HepG2 (cell line): ENCODE measurements around the gene CHST13. TPM values are rescaled to one million over a fixed set of nuclear protein-coding genes. Genes with fewer than 3 reads are reported as not detected.

Source experiments
- ARHGAP35 ChIP-seq: sonication (generic); formaldehyde crosslinking; IDR thresholded peaks from 2 replicates; pipeline ENCODE4 v1.9.0; 2022; ENCODE audit warnings: mild to moderate bottlenecking, inconsistent platforms, moderate library complexity, missing genetic modification reagents, borderline replicate concordance
- ATF7-NPFF ChIP-seq: sonication (generic); formaldehyde crosslinking; IDR thresholded peaks from 2 replicates; pipeline ENCODE4 v1.8.1; 2023; ENCODE audit warnings: mild to moderate bottlenecking, low read depth, missing genetic modification reagents, moderate library complexity
- DPF2 ChIP-seq: sonication (generic); formaldehyde crosslinking; IDR thresholded peaks from 2 replicates; pipeline ENCODE4 v1.4.0; 2020; ENCODE audit warnings: mild to moderate bottlenecking, low read depth, missing genetic modification reagents, borderline replicate concordance
- DR1 ChIP-seq: sonication (generic); formaldehyde crosslinking; IDR thresholded peaks from 2 replicates; pipeline ENCODE4 v1.8.0; 2021; ENCODE audit warnings: mild to moderate bottlenecking, missing genetic modification reagents, inconsistent platforms
- DRAP1 ChIP-seq: IDR thresholded peaks from 2 replicates; pipeline ENCODE4 v1.6.1; 2016; ENCODE audit warnings: missing genetic modification reagents, missing compliant biosample characterization
- JARID2 ChIP-seq: sonication (generic); formaldehyde crosslinking; IDR thresholded peaks from 2 replicates; pipeline ENCODE4 v1.8.1; 2023; ENCODE audit warnings: missing genetic modification reagents, inconsistent platforms; ENCODE audit not compliant: insufficient replicate concordance
- KDM2A ChIP-seq: sonication (generic); formaldehyde crosslinking; IDR thresholded peaks from 2 replicates; pipeline ENCODE4 v1.4.0; 2020; ENCODE audit warnings: low read depth, missing genetic modification reagents, borderline replicate concordance
- KDM3A ChIP-seq: IDR thresholded peaks from 2 replicates; pipeline ENCODE4 v1.6.1; 2018; ENCODE audit warnings: low read depth, missing compliant biosample characterization
- KDM4B ChIP-seq: sonication (generic); formaldehyde crosslinking; IDR thresholded peaks from 2 replicates; pipeline ENCODE4 v1.4.0; 2020; ENCODE audit warnings: missing genetic modification reagents
- KDM5B ChIP-seq: sonication (generic); formaldehyde crosslinking; IDR thresholded peaks from 2 replicates; pipeline ENCODE4 v1.4.0; 2020; ENCODE audit warnings: missing genetic modification reagents, mild to moderate bottlenecking, borderline replicate concordance
- KDM6A ChIP-seq: IDR thresholded peaks from 2 replicates; pipeline ENCODE4 v1.6.1; 2016; ENCODE audit warnings: low read depth
- MEIS1 ChIP-seq: sonication (generic); formaldehyde crosslinking; IDR thresholded peaks from 2 replicates; pipeline ENCODE4 v1.9.0; 2021; ENCODE audit warnings: mild to moderate bottlenecking, missing genetic modification reagents, moderate library complexity, borderline replicate concordance
- MIER3 ChIP-seq: IDR thresholded peaks from 2 replicates; pipeline ENCODE4 v1.6.1; 2016; ENCODE audit warnings: missing compliant biosample characterization, borderline replicate concordance
- MTF1 ChIP-seq: sonication (generic); formaldehyde crosslinking; IDR thresholded peaks from 2 replicates; pipeline ENCODE4 v1.5.0; 2020; ENCODE audit warnings: missing genetic modification reagents
- NCOA2 ChIP-seq: sonication (generic); formaldehyde crosslinking; IDR thresholded peaks from 2 replicates; pipeline ENCODE4 v1.8.0; 2022; ENCODE audit warnings: inconsistent platforms
- NFKBIZ ChIP-seq: IDR thresholded peaks from 2 replicates; pipeline ENCODE4 v1.6.1; 2018; ENCODE audit warnings: missing genetic modification reagents, missing compliant biosample characterization
- RBFOX2 ChIP-seq: fragments of 200-400 bp; formaldehyde crosslinking; IDR thresholded peaks from 2 replicates; pipeline ENCODE4 v1.6.1; 2017; ENCODE audit warnings: low read depth, mild to moderate bottlenecking, low read length
- REPIN1 ChIP-seq: sonication (generic); formaldehyde crosslinking; IDR thresholded peaks from 2 replicates; pipeline ENCODE4 v1.8.0; 2022; ENCODE audit warnings: missing genetic modification reagents, low read depth, mild to moderate bottlenecking, borderline replicate concordance
- SMARCC2 ChIP-seq: fragments of 450-650 bp; IDR thresholded peaks from 2 replicates; pipeline ENCODE4 v1.6.1; 2017; ENCODE audit warnings: antibody characterized with exemption, mild to moderate bottlenecking
- SPEN ChIP-seq: sonication (generic); formaldehyde crosslinking; IDR thresholded peaks from 2 replicates; pipeline ENCODE4 v1.5.1; 2020; ENCODE audit warnings: low read depth, mild to moderate bottlenecking, missing genetic modification reagents
- TARDBP ChIP-seq: sonication (generic); formaldehyde crosslinking; IDR thresholded peaks from 2 replicates; pipeline ENCODE4 v1.8.0; 2022; ENCODE audit warnings: mild to moderate bottlenecking, missing genetic modification reagents
- TBP ChIP-seq: sonication (generic); formaldehyde crosslinking; IDR thresholded peaks from 2 replicates; pipeline ENCODE4 v1.5.0; 2020; ENCODE audit warnings: missing genetic modification reagents
- TP53 ChIP-seq: sonication (generic); formaldehyde crosslinking; conservative IDR thresholded peaks from 2 replicates; pipeline ENCODE4 v1.4.0; 2020; ENCODE audit warnings: missing genetic modification reagents
- ZFP90 ChIP-seq: sonication (generic); formaldehyde crosslinking; IDR thresholded peaks from 2 replicates; pipeline ENCODE4 v1.8.0; 2022; ENCODE audit warnings: missing genetic modification reagents, mild to moderate bottlenecking, inconsistent platforms, borderline replicate concordance
- ZGPAT ChIP-seq: IDR thresholded peaks from 2 replicates; pipeline ENCODE4 v1.6.1; 2016; ENCODE audit warnings: mild to moderate bottlenecking
- ZNF138 ChIP-seq: sonication (generic); formaldehyde crosslinking; IDR thresholded peaks from 2 replicates; pipeline ENCODE4 v1.5.0; 2020; ENCODE audit warnings: mild to moderate bottlenecking, low read depth, missing genetic modification reagents
- ZNF264 ChIP-seq: sonication (generic); formaldehyde crosslinking; IDR thresholded peaks from 2 replicates; pipeline ENCODE4 v1.4.0; 2020; ENCODE audit warnings: missing genetic modification reagents
- ZNF326 ChIP-seq: sonication (generic); formaldehyde crosslinking; IDR thresholded peaks from 2 replicates; pipeline ENCODE4 v1.4.0; 2020; ENCODE audit warnings: missing genetic modification reagents, borderline replicate concordance
- ZNF33A ChIP-seq: sonication (generic); formaldehyde crosslinking; IDR thresholded peaks from 2 replicates; pipeline ENCODE4 v1.5.1; 2020; ENCODE audit warnings: missing genetic modification reagents, mild to moderate bottlenecking, moderate library complexity, borderline replicate concordance
- ZNF501 ChIP-seq: sonication (generic); formaldehyde crosslinking; IDR thresholded peaks from 2 replicates; pipeline ENCODE4 v1.5.1; 2020; ENCODE audit warnings: mild to moderate bottlenecking, moderate library complexity, missing genetic modification reagents
- ZNF670 ChIP-seq: sonication (generic); formaldehyde crosslinking; IDR thresholded peaks from 2 replicates; pipeline ENCODE4 v1.8.0; 2022; ENCODE audit warnings: mild to moderate bottlenecking, missing genetic modification reagents, borderline replicate concordance
- polyA plus RNA-seq, 8 experiments: library from polyadenylated mRNA; depleted of rRNA in 3 of 8; stranded (reverse) in 7 of 8; unstranded in 1 of 8; fragments of >200 nt; fragmentation: Illumina TruSeq in 4 of 8; extraction: Trizol in 4 of 8; gene quantifications; 2 replicates each; pipeline versions ENCODE4 v1.2.1 to v1.2.3, GENCODE V29; 2011 to 2016; ENCODE audit warnings: low read depth in 4 of 8, missing spikeins in 1 of 8, mixed read lengths in 1 of 8; ENCODE audit not compliant: insufficient read depth in 1 of 8
- total RNA-seq, 5 experiments: library from RNA; depleted of rRNA; stranded (reverse); fragments of >200 nt; fragmentation: Illumina TruSeq; extraction: Trizol; gene quantifications; 2 replicates each; pipeline ENCODE4 v1.2.3, GENCODE V29; 2016; ENCODE audit warnings: low read depth in 1 of 5

The CHST13 gene
- total and polyA plus RNA-seq, 2 of the 13 experiments (the other 11 are each of a cell fraction or from before 2014, with no cell fraction given) = 32.0 to 43.1 TPM

- TF ChIP-seq ATF7-NPFF = peak; percentile 37; the same call in 1 of the 2 replicates
- no peak for TF ChIP-seq SMARCC2
- peak; percentile 100 for TF ChIP-seq ZNF670 (CRISPR knock-in tag)
- TF ChIP-seq ZGPAT (CRISPR knock-in tag) = peak; percentile 63
- 0 out of 2 replicates have a peak, but pooled peaks have one; percentile 68 for TF ChIP-seq ZNF264
- peak; percentile 66; the same call in 1 of the 2 replicates for TF ChIP-seq ARHGAP35 (CRISPR knock-in tag)
- TF ChIP-seq RBFOX2 = peak; percentile 98
- TF ChIP-seq KDM6A = peak; percentile 90
- no peak for TF ChIP-seq MIER3 (CRISPR knock-in tag)
- peak; percentile 62; the same call in 1 of the 2 replicates for TF ChIP-seq ZNF501 (CRISPR knock-in tag)
- TF ChIP-seq DRAP1 (CRISPR knock-in tag) = peak; percentile 70; the same call in 1 of the 2 replicates
- TF ChIP-seq REPIN1 (CRISPR knock-in tag) = 0 out of 2 replicates have a peak, but pooled peaks have one; percentile 17
- TF ChIP-seq ZNF326 (CRISPR knock-in tag) = no peak
- no peak; the same call in 1 of the 2 replicates for TF ChIP-seq MEIS1 (CRISPR knock-in tag)
- TF ChIP-seq SPEN = peak; percentile 45
- 0 out of 2 replicates have a peak, but pooled peaks have one; percentile 30 for TF ChIP-seq KDM4B
- peak; percentile 85; the same call in 1 of the 2 replicates for TF ChIP-seq NFKBIZ (CRISPR knock-in tag)
- TF ChIP-seq JARID2 (CRISPR knock-in tag) = no peak
- peak; percentile 92 for TF ChIP-seq KDM3A (CRISPR knock-in tag)
- peak; percentile 42; the same call in 1 of the 2 replicates for TF ChIP-seq DPF2 (CRISPR knock-in tag)
- TF ChIP-seq DR1 (CRISPR knock-in tag) = peak; percentile 51; the same call in 1 of the 2 replicates
- peak; percentile 31 for TF ChIP-seq TARDBP (CRISPR knock-in tag)
- 0 out of 2 replicates have a peak, but pooled peaks have one; percentile 41 for TF ChIP-seq ZNF138
- TF ChIP-seq TP53 (CRISPR knock-in tag) = no peak
- TF ChIP-seq TBP (CRISPR knock-in tag) = no peak
- TF ChIP-seq NCOA2 (CRISPR knock-in tag) = no peak; the same call in 1 of the 2 replicates
- no peak for TF ChIP-seq ZNF33A (CRISPR knock-in tag)
- peak; percentile 33; the same call in 1 of the 2 replicates for TF ChIP-seq KDM2A
- no peak for TF ChIP-seq ZFP90 (CRISPR knock-in tag)
- TF ChIP-seq MTF1 (CRISPR knock-in tag) = no peak
- TF ChIP-seq KDM5B (CRISPR knock-in tag) = peak; percentile 85; the same call in 1 of the 2 replicates
Observed at GRCh38 chr3:126523745-126524428, at the start of gene CHST13 (continued).
